ENCODE results near the gene CMYA5.

- TF ChIP-seq POLR2AphosphoS5 (IDR thresholded peaks at IDR 0.05; ENCODE audit: low read depth, low read length) (no peak), TAF1 (IDR thresholded peaks at IDR 0.05; ENCODE audit: low read depth, low read length) (no peak)
These were observed 5.9 kb downstream of the CMYA5 start for GRCh38 chr5:79695526-79695925.
